ENCODE measurements around the gene CS.

The CS gene

GRCh38 chr12:56261503-56262232, 38.5 kb downstream of the CS start:
- H3K4me1 ChIP-seq, result peaks cover 8% of the 10 kb centered on the region
- no peak overlapping the region for H3K4me3 ChIP-seq (ENCODE audit: low read depth, low read length)
- H3K9ac ChIP-seq, result no peak overlapping the region
- H3K79me2 ChIP-seq, result peaks cover 11% of the 10 kb centered on the region
- H2AFZ ChIP-seq, result no peak overlapping the region
- no peak overlapping the region for H3K4me2 ChIP-seq (ENCODE audit: low read length)
- no peak overlapping the region for H3K27ac ChIP-seq
- TF ChIP-seq, protein P1, sequence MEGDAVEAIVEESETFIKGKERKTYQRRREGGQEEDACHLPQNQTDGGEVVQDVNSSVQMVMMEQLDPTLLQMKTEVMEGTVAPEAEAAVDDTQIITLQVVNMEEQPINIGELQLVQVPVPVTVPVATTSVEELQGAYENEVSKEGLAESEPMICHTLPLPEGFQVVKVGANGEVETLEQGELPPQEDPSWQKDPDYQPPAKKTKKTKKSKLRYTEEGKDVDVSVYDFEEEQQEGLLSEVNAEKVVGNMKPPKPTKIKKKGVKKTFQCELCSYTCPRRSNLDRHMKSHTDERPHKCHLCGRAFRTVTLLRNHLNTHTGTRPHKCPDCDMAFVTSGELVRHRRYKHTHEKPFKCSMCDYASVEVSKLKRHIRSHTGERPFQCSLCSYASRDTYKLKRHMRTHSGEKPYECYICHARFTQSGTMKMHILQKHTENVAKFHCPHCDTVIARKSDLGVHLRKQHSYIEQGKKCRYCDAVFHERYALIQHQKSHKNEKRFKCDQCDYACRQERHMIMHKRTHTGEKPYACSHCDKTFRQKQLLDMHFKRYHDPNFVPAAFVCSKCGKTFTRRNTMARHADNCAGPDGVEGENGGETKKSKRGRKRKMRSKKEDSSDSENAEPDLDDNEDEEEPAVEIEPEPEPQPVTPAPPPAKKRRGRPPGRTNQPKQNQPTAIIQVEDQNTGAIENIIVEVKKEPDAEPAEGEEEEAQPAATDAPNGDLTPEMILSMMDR (IDR thresholded peaks at IDR 0.05), result no peak
- H3K36me3 ChIP-seq (ENCODE audit: control insufficient read depth, insufficient read depth, low read length), result no peaks in the 10 kb centered on the region
- H3K27me3 ChIP-seq (ENCODE audit: control insufficient read depth, insufficient read depth, low read length), result no peaks in the 10 kb centered on the region
- no peaks in the 10 kb centered on the region for H3K9me3 ChIP-seq (ENCODE audit: control insufficient read depth, low read length)

- H3K9ac ChIP-seq, result no peak overlapping the region
- H2AFZ ChIP-seq, result no peak overlapping the region
- no peaks in the 10 kb centered on the region for H3K9me3 ChIP-seq (ENCODE audit: control insufficient read depth, low read length)
- peaks cover 8% of the 10 kb centered on the region for H3K4me1 ChIP-seq
- no peaks in the 10 kb centered on the region for H3K36me3 ChIP-seq (ENCODE audit: control insufficient read depth, insufficient read depth, low read length)
- TF ChIP-seq, protein P1 (IDR thresholded peaks at IDR 0.05), result no peak
- H3K27ac ChIP-seq, result no peak overlapping the region
- peaks cover 15% of the 10 kb centered on the region for H3K79me2 ChIP-seq
- no peak overlapping the region for H3K4me2 ChIP-seq (ENCODE audit: low read length)
- H3K27me3 ChIP-seq (ENCODE audit: control insufficient read depth, insufficient read depth, low read length), result no peaks in the 10 kb centered on the region
- H3K4me3 ChIP-seq (ENCODE audit: low read depth, low read length), result no peak overlapping the region
Measured at GRCh38 chr12:56260921-56261320, 39.2 kb downstream of the CS start.

DNA sequence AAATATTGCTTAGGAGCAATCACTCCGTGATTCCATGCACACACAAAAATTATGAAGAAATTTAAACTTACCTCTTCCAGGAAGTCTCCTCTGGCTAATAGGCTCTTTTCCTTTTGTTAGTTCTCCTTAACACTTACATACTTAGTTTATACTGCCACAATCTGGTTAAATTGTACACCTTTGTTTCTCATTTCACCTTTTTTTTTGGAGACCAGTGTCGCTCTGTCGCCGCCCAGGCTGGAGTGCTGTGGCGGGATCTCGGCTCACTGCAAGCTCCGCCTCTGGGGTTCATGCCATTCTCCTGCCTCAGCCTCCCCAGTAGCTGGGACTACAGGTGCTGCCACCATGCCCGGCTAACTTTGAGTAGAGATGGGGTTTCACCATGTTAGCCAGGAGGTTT, 39.8 kb downstream of the CS start:
- H3K9me3 ChIP-seq (ENCODE audit: control insufficient read depth, low read length), result no peaks in the 10 kb centered on the region
- H3K4me3 ChIP-seq (ENCODE audit: low read depth, low read length), result no peak overlapping the region
- no peaks in the 10 kb centered on the region for H3K36me3 ChIP-seq (ENCODE audit: control insufficient read depth, insufficient read depth, low read length)
- TF ChIP-seq, protein P1 (IDR thresholded peaks at IDR 0.05), result no peak
- H3K4me1 ChIP-seq, result peaks cover 8% of the 10 kb centered on the region
- H3K27ac ChIP-seq, result no peak overlapping the region
- no peak overlapping the region for H3K9ac ChIP-seq
- H3K79me2 ChIP-seq, result peaks cover 15% of the 10 kb centered on the region
- no peaks in the 10 kb centered on the region for H3K27me3 ChIP-seq (ENCODE audit: control insufficient read depth, insufficient read depth, low read length)
- H3K4me2 ChIP-seq (ENCODE audit: low read length), result no peak overlapping the region
- H2AFZ ChIP-seq, result no peak overlapping the region

- Histone ChIP-seq H3K79me2 (peaks cover 15% of the 10 kb centered on the region), H3K36me3 (ENCODE audit: control insufficient read depth, insufficient read depth, low read length) (no peaks in the 10 kb centered on the region), H3K9me3 (ENCODE audit: control insufficient read depth, low read length) (no peaks in the 10 kb centered on the region), H3K9ac (no peak overlapping the region), H2AFZ (peak overlapping the region; percentile 97), H3K4me1 (peaks cover 8% of the 10 kb centered on the region), H3K4me2 (ENCODE audit: low read length) (peak overlapping the region; percentile 97), H3K27ac (peak overlapping the region; percentile 79), H3K27me3 (ENCODE audit: control insufficient read depth, insufficient read depth, low read length) (no peaks in the 10 kb centered on the region), H3K4me3 (ENCODE audit: low read depth, low read length) (peak overlapping the region; percentile 67)
- TF ChIP-seq, protein P1 (IDR thresholded peaks at IDR 0.05), result no peak
Measured at GRCh38 chr12:56258820-56259183, 41.3 kb downstream of the CS start.
